Activated CD4-positive, alpha-beta T cell treated with anti-CD3 and anti-CD28 coated beads, Interleukin-2, amount 50 U/mL, for 24 hours (primary cell): Measurements from ENCODE around the gene NKD1.
A peak's percentile ranks its signal among the peaks of the same experiment; 100 is the strongest.

Experiments used
- DNase-seq, 2 donors: peaks; one replicate each; pipeline ENCODE4 v3.0.0-alpha.2; 2020; ENCODE audit warnings: low read depth in 1 of 2, low spot score in 1 of 2

NKD1 gene

DNA sequence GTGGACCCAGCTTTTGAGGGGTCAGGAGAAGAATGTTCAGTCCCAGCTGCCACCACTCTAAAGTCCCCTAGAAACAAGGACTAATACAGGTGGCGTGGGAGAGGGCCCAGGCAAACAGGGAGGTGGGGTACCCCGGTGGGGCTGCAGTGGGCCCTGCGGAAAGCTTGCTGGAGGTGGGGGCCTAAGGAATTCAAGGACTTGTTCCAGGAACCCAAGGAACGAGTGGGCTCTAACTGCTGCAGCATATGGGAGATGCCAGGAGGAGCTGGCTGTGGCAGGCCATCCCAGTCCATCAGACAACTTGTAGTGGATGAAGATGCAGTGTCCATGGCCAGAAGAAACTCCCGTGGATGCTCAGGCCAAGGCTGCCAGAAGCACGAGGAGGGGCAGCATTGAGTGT lies 122.3 kb downstream of the NKD1 start:
- no peak for DNase-seq

DNA sequence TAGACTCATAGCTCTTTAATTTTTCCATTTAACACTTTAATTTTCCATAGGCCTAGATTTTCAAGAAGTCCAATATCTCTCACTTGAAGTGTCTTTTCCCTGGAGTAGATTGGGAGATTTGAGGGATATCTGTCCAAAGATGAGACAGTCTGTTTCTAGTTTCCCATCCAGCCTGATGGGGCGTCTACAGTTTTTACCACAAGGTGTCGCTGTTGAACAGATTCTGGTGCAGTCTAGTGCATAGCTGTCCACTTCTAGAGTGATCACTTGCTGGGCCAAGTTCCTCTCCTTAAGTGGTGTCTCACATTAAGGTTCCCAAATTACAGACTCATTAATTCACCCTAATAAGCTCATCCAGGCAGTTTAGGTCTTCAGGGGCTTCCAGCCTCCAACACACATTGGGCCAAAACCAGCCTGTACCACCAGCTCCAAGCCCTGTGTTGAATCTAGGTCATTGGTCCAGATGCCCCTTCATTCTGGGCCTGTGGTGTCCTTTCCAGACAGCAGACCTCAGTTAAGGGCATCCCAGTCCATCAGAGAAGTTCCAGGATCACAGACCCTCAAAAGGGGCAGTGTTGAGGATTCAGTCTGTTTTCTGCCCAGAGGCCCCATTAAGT lies 123.6 kb downstream of the NKD1 start:
- DNase-seq, result peak; percentile 43 to 54

DNA sequence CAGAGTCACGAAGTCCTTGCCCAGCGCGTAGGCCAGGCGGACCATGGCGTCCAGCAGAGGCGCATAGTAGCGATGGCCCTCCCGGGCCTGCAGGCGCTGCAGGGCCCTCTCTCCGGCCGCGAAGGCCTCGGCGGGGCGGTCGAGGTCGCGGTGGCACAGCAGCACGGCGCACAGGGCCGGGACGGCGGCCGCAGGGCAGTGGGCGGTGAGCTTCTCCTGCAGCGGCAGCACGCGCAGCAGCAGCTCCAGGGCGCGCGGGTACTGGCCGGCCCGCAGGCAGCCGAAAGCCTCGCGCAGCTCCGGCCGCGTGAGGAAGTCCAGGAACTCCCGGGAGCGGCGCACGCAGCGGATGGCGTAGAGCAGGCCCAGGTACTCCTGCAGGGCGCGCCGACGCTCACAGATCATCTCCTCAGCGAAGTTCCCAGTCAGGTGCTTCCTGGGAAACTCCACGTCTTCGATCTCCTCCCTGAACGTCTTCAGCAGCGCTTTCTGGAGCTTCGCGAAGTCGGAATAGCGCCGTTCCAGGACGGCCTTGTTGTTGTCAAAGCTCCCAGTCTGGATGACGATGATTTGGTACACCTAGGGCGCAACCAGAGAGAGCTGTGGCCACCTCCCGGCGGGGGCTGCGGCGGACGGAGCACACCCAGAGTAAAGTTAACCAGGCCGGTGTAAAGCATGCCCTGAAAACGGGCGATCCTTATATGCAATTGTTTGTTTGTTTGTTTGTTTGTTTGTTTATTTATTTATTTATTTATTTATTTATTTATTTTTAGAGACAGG lies 125.5 kb downstream of the NKD1 start:
- DNase-seq, result no peak

DNA sequence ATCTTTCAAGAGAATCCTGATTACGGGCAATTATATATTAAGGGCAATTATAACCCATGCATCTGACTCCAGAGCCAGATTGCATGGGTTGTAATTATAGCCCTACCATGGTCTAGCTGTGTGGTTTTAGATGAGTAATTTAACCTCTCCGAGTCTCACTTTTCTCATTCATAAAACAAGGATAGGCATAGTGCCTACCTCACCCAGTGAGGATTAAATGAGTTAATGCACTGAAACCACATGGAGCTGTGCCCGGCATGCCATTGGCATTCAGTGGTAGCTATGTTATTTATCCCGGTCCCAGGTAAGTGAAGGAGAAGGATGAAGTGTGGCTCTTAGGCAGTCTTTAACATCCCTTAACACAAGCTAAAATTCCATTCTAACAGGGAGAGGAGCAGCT lies 126.6 kb downstream of the NKD1 start:
- DNase-seq, result no peak

DNA sequence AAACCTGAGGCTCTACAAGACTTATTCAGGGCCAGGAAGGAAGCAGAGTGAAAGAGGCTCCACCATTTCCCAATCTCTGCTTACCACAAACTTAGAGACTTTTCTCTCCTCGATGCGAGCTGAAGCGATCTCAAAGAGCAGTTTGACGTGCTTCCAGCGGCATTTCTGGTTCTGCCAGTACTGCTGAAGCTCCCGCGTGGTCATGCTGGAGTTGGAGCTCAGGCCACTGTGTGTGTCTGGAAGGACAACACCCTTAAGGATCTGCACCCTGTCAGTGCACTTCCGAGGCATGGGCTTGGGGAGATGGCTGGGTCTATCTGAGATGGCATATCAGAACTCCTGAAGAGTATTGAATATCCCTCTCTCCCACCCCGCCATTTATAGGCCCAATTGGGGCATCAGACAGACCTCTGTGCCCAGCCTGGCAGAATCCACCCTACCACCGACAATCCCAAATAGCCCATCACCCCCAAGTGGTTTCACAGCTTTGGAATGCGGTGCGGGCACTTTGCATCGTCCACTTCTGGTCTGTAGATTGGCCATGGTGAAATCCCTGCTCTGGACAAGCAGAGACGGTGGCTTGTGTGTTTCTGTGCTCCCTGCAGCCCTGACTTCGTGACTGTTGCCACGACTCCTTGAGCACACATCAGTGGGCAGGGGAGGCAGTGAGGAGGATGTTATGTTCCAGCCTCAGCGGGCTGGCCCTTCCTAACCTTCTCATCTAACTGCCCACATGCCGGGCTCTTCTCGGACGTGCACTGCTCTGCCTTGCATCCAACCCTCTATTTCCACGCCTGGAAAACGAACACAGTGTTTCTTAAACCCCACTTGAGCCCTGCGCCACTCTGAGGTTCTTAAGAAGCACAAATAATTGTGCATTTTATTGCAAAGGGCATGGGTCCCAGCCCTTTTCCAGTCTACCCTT lies 127.8 kb downstream of the NKD1 start:
- DNase-seq, result no peak

DNA sequence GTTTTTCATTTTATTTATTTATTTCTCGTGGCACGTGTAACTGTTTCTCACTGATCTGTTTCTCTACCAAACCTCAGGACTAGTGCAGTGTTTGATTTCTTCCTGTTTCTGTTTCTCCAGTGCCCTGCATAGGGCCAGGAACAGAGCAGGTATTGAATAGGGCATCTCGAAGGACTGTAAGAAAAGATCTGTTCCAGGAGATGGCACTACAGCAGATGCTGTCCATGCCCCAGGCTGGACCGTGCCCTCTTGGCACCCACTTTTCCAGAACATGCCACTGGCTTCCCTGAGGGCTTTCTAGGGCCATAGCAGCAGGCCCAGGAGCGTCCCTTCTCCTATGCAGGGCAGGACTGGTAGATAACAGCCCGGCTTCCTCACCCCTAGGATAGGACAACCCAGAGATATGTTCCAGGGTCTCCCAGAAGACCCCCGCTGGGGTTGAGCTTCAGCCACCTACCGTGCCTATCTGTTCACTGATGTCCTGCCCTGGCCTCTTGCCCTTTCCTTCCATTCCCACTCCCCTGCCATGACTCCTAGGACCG lies 128.6 kb downstream of the NKD1 start:
- DNase-seq, result no peak

DNA sequence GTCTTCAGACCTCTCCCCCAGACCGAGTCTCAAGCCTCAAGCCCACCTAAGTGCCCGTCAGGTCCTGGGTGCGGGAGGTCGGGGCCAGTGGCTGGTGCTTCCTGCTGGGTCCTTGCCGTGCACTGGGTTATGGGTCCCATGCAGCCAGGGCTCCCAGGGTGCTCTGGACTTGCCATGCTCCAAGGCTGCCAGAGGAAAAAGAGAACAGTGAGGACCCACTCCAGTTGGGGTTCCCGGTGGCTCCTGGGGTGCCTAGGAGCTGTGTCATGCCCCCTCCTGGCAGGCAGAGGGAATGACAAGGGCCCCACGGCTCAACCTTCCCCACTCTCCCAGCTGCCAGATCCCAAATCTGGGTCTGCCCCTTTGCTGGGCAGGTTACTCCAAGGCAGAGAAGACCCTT lies 129.2 kb downstream of the NKD1 start:
- DNase-seq, result no peak

DNA sequence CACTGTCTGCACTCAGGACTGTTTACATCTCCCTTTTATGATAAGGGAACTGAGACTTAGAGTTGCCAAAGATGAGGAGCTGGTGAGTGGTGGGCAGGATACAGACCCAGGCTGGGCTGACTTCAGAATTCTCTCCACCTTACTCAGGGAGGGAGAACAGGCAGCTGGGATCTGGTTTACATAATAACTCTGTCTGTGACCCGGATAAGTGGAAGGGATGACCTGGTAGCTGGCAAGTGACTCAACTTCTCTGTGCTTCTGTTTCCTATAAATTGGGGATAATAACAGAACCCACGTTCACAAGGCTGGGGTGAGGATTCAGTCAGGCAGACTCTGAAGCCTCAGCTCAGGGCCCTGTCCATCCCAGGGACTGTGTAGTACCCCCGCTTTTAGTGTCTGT lies 130.3 kb downstream of the NKD1 start:
- no peak for DNase-seq

DNA sequence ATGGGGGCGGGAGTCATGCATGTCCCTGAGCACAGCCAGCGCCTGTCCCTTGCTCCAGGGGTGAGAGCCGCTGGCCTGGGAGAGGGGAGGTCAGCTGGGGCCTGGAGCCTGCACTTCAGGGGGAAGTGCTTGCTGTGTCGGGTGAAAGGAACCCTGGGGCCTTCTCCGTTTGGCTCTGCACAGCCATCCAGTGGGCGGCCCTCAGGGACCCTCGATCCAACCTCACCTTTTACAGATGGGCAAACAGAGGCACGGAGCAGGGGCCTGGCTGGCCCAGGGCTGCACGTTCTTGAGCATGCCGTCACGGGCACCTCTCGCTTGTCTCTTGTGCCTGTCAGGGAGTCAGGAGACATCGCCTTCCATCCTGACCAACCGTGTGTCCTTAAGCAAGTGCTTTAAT lies 131.1 kb downstream of the NKD1 start:
- no peak for DNase-seq

DNA sequence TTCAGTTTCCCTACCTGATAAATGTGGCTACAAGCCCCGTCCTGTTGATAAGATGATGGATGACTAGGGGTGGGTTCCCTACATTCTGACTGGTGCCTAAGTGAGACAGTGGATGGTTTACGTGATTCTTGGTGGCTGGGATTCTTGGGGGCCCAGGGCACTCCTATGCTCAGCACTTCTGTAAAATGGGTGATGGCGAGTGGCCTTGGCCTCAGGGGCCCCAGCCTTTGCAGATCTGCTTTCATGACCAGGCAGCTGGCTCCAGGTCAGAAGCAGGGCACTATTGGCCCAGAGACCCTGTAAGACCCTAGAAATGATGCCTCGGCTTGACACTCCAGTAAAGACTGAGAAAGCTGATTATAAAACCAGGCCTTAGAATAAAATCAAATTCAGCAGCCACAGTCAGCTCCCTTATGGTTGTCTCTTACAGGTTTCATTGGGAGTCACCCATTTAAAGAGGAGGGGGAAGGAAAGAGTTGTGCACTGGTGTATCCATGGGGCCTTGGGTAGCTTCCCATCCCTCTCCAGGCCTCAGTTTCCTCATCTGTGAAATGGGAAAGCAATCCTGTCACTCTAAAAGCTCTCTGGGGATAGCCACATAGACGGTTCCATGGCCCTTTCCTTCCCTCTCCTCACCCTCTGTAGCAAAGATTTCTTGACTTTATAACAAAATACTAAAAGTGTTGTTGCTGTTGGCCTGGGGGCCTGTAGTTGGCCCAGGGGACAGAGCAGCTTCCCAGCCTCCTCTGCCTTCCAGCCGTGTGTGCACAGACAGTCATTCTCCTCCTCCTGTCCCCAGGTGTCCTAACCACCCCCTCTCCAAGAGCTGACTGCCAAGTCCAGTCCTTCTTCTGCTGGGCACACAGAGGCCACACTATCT lies 131.7 kb downstream of the NKD1 start:
- DNase-seq, result no peak

DNA sequence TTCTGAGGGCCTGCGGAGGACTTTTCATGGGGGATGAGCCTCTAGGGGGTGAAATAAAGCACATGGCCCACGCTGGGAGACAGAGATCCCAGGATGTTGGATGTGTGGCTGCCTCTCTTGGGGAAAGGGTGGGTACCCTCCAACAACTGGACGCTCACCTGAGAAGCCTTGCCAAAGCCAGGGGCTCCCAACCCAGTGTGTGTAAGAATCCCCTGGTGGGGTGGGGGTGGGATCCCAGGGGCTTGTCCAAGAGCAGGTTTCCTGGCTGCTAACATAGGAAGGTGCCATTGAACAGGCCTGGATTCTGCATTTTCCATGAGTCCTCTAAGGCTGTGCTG lies 132.3 kb downstream of the NKD1 start:
- DNase-seq, result no peak

DNA sequence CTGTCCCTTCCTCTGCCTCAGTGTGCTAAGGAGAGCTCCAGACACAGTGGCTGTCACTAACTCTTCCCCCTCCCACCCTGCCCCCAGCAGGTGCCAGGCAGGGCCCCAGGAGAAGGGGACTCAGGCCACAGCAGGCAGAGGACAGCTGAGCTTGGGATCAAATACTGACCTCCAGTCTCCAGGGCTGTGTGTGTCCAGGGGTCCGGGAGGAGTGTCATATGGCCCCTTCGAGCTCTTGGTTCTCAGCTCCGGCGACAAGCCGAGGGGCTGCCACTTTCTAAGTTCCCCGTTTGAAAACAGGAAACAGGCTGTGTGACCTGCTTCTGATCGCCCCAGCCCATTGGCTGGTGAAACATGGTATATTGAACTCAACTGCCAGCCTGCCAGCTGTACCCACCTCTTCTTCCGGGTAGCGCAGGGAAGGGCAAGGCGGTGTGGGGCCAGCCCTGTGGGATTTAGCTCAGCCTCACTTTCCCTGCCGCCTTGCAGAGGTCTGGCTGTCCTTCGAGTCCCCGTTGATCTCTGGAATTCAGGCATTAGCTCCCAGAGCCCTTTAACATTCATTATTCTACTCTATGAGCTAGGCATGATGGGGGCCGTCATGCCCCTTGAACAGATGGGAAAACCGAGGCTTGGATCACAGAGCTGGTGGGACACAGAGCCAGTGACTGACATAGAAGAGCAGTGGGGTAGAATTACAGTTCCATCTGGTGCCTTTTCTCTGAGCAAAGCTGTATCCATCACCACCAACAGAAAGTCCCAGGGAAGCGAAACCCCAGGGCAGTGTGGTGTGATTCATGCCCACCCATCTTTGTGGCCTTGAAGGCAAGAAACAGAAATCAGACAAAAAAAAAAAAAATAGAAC lies 133.1 kb downstream of the NKD1 start, which contains the start of gene SNX20:
SNX20 (minus strand) TSS at position 292 of the 865 bp plus-strand sequence. CDS start 3,786 bp downstream, outside the sequence.
- peak; percentile 31 to 54 for DNase-seq

DNA sequence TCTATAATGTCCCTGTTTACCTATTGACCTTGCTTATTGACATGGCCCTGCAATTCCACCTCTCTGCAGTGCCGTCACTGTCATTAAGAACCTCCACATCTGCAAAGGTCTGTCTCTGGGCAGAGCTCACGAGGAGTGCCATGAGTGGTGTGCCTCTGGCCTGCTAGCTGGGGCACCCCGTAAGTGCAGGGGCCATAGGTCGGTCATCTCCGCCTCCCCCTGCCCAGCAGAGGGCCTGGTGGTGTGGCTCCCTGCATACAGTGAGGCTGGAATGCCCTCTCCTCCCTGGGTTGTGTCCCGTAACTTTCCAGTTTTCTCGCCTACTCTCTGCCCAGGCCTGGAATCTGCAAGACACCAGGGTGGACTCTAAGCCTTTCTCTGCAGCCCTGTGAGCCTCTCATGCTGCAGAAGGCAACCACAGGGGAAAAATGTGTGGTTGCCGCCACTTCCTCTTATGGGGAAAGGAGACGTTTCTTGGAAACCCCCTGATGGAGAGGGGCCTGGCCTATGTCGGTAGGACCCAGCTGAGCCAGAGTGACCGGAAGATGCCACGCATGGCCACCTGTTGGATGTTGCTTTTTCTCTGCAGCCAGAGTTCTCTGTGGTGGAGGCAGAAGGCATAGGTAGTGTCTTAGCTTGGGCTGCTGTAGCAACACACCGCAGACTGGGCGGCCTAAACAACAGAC lies 135.6 kb downstream of the NKD1 start:
- peak in 1 of 2 donors; percentile 50 for DNase-seq

DNA sequence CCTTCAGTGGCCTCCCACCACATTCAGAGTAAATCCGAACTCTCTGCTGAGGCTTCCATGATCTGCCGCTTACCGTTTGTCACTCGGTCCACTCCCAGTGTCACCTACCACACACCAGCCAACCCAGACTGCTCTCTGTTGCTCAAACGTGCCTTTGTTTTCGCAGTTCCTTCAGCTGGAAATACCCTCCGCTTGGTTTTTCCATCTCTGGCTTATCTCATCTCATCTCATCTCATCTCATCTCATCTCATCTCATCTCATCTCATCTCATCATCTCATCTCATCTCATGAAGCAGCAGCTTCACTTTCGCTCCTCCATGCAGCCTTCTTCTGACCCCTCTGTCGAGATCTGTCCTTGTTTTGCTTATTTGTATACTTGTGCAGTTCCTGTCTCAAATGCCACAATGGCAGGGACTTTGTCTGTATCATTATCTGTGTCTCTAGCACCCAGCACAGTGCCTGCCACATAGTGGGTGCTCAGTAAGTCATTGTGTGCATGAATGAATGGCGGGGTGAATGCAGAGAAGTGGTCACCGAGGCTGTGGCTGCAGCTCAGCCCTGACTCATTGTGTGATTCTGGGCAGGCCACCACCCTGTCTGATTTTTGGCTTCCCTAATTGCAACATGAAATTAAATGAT lies 136.7 kb downstream of the NKD1 start:
- DNase-seq, result peak in 1 of 2 donors; percentile 63

DNA sequence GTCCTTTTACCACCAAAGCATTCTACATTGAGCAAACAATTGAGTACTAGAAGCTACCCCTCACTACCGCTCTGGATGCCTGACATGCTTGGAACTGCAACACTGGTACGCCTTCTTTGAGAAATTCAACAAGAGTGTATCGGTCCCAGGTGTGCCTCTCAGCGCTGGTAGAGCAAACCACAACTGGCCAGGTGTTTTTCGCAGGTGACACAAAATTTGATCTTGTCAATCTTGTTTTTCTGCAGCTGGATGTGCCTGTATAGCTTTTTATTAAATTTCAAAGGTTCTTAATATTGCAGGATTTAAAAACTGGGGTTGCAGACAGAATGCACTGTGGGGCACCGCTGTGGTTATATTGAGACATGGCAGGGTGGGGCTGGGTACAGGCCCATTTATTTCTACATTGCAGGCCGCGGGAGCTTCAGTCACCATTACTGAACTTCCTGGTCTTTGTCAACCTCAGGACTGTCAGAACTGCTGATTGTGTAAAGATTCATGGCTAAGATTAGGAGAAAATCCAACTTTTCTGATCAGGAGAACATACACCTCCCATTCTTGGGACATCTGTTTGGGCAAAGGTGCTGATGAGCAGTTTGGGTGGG lies 137.4 kb downstream of the NKD1 start:
- DNase-seq, result no peak

DNA sequence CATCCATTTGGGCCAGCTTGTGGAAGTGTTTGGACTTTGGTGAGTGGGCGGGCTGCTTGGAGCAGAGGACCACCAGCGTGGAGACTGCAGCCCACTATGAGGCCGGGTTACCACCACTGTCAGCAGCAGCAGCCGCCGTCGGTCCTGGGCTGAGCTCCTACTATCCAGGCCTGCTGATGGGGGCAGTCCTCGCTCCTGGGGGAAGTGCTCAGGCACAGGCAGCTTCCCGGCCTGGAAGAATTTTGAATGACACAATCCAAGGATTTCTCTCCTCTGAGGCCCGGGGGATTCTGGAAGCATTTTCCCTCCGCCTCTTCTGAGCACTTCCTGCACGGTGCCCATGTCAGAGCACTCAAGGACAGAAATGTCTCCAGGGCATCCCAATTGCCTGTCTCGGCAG lies 139.9 kb downstream of the NKD1 start:
- DNase-seq, result no peak

DNA sequence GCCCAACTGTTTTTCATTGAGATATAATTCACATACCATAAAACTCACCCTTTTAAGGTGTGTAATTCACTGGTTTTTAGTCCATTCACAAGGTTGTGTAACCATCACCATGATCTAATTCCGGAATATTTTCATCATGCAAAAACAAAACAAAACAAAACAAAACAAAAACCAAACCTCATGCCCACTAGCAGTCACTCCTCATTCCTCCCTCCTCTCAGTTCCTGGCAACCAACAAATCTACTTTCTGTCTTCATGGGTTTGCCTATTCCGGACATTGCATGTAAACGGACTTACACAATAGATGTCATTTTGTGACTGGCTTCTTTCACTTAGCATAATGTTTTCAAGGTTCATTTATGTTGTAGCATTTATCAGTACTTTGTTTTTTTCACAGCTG lies 140.7 kb downstream of the NKD1 start:
- no peak for DNase-seq

DNA sequence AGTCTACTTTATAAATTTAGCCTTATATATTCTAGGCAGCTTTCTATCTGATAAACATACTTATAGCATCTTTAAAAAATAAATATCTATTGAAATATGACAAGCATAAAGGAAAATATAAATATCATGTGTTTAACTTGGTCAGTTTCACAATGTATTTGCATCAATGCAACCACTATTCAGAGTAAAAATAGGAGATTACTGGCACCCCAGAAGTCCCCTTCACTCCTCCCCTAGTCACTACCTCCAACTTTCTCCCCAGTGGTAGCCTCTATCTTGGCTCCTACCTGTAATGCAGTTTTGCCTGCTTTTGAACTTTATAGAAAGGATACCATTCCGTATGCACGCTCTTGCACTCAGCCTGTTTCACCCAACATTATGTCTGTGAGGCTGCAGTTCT lies 142.0 kb downstream of the NKD1 start:
- DNase-seq, result no peak
